WTC11 (cell line): ENCODE results near the gene SYNRG. TPM values are rescaled to one million over a fixed set of nuclear protein-coding genes. Genes with fewer than 3 reads are reported as not detected.

Experiments
- ATAC-seq: fragments of 200-7000 bp; cut with Tn5 transposase; 2 replicates; pipeline ENCODE4 v1.10.0; 2021; ENCODE audit warnings: mild to moderate bottlenecking, moderate library complexity
- CTCF ChIA-PET: fragments of 300-600 bp; sonication (Branson Sonifier 250); formaldehyde crosslinking; loops from one replicate; lab custom pipeline; 2021; ENCODE audit warnings: antibody characterized with exemption; lab: Charles Lee
- POLR2A ChIA-PET: fragments of 350-600 bp; sonication (Branson Sonifier 250); formaldehyde crosslinking; loops from one replicate; lab custom pipeline; 2021; ENCODE audit warnings: antibody characterized with exemption; lab: Charles Lee
- DNase-seq: peaks from one replicate; pipeline ENCODE4 v3.0.0; 2021; ENCODE audit warnings: low spot score
- H3K27ac Mint-ChIP-seq: 2 replicates; pipeline ENCODE4 v1.8.0; 2021; ENCODE audit warnings: mixed read lengths
- H3K27me3 Mint-ChIP-seq: 2 replicates; pipeline ENCODE4 v1.8.0; 2021; ENCODE audit warnings: low read depth, mild to moderate bottlenecking, moderate library complexity, mixed read lengths
- H3K36me3 Mint-ChIP-seq: 2 replicates; pipeline ENCODE4 v1.8.0; 2021; ENCODE audit warnings: mixed read lengths
- H3K4me1 Mint-ChIP-seq: 2 replicates; pipeline ENCODE4 v1.8.0; 2022; ENCODE audit warnings: mixed read lengths
- H3K4me3 Mint-ChIP-seq: 2 replicates; pipeline ENCODE4 v1.8.0; 2021; ENCODE audit warnings: mild to moderate bottlenecking, moderate library complexity, mixed read lengths
- H3K9me3 Mint-ChIP-seq: 2 replicates; pipeline ENCODE4 v1.8.0; 2021; ENCODE audit warnings: mixed read lengths
- AR ChIP-seq: fragments of 250-450 bp; sonication (Bioruptor Pico); IDR thresholded peaks from 2 replicates; pipeline ENCODE4 v1.9.0; 2021; ENCODE audit warnings: mild to moderate bottlenecking
- CREM ChIP-seq: sonication (generic); formaldehyde crosslinking; IDR thresholded peaks from 2 replicates; pipeline ENCODE4 v1.8.1; 2022; ENCODE audit warnings: mild to moderate bottlenecking, missing genetic modification reagents, moderate library complexity
- E2F4 ChIP-seq: sonication (generic); formaldehyde crosslinking; IDR thresholded peaks from 2 replicates; pipeline ENCODE4 v1.8.1; 2022; ENCODE audit warnings: low read depth, mild to moderate bottlenecking, moderate library complexity, missing genetic modification reagents, borderline replicate concordance
- FOXK1 ChIP-seq: sonication (generic); formaldehyde crosslinking; IDR thresholded peaks from 2 replicates; pipeline ENCODE4 v1.8.0; 2022; ENCODE audit warnings: mild to moderate bottlenecking, moderate library complexity, missing genetic modification reagents
- FOXP1 ChIP-seq: sonication (generic); formaldehyde crosslinking; IDR thresholded peaks from 2 replicates; pipeline ENCODE4 v1.8.0; 2022; ENCODE audit warnings: missing genetic modification reagents, mild to moderate bottlenecking, moderate library complexity, borderline replicate concordance
- FOXP4 ChIP-seq: sonication (generic); formaldehyde crosslinking; IDR thresholded peaks from 2 replicates; pipeline ENCODE4 v1.8.0; 2022; ENCODE audit warnings: mild to moderate bottlenecking, missing genetic modification reagents
- GRHL2 ChIP-seq: fragments of 250-450 bp; sonication (Bioruptor Pico); IDR thresholded peaks from 2 replicates; pipeline ENCODE4 v1.8.0; 2022; ENCODE audit warnings: mild to moderate bottlenecking, moderate library complexity; ENCODE audit not compliant: insufficient replicate concordance, severe bottlenecking
- HMGXB4 ChIP-seq: sonication (generic); formaldehyde crosslinking; IDR thresholded peaks from 2 replicates; pipeline ENCODE4 v1.8.1; 2023; ENCODE audit warnings: mild to moderate bottlenecking, moderate library complexity, missing genetic modification reagents
- JAZF1 ChIP-seq: fragments of 250-450 bp; sonication (Bioruptor Pico); IDR thresholded peaks from 2 replicates; pipeline ENCODE4 v1.9.0; 2021; ENCODE audit warnings: moderate library complexity, mild to moderate bottlenecking, inconsistent platforms
- KAT7 ChIP-seq: sonication (generic); formaldehyde crosslinking; IDR thresholded peaks from 2 replicates; pipeline ENCODE4 v1.8.1; 2023; ENCODE audit warnings: missing genetic modification reagents, mild to moderate bottlenecking, borderline replicate concordance
- MXD4 ChIP-seq: fragments of 250-450 bp; sonication (Bioruptor Pico); IDR thresholded peaks from 2 replicates; pipeline ENCODE4 v1.8.0; 2021; ENCODE audit warnings: mild to moderate bottlenecking, moderate library complexity, borderline replicate concordance
- MYBL2 ChIP-seq: sonication (generic); formaldehyde crosslinking; IDR thresholded peaks from 2 replicates; pipeline ENCODE4 v1.8.1; 2023; ENCODE audit warnings: mild to moderate bottlenecking, moderate library complexity, missing genetic modification reagents
- SMAD3 ChIP-seq: sonication (generic); formaldehyde crosslinking; IDR thresholded peaks from 2 replicates; pipeline ENCODE4 v1.8.0; 2022; ENCODE audit warnings: missing genetic modification reagents, mild to moderate bottlenecking, borderline replicate concordance
- TCF7 ChIP-seq: sonication (generic); formaldehyde crosslinking; IDR thresholded peaks from 2 replicates; pipeline ENCODE4 v1.8.0; 2022; ENCODE audit warnings: mild to moderate bottlenecking, low read depth, missing genetic modification reagents, moderate library complexity
- ZNF263 ChIP-seq: sonication (generic); formaldehyde crosslinking; IDR thresholded peaks from 2 replicates; pipeline ENCODE4 v1.8.1; 2022; ENCODE audit warnings: low read depth, mild to moderate bottlenecking, moderate library complexity, missing genetic modification reagents
- ZNF423 ChIP-seq: fragments of 250-450 bp; sonication (Bioruptor Pico); IDR thresholded peaks from 2 replicates; pipeline ENCODE4 v2.1.2; 2022; ENCODE audit warnings: mild to moderate bottlenecking, moderate library complexity
- ZNF532 ChIP-seq: fragments of 250-450 bp; sonication (Bioruptor Pico); IDR thresholded peaks from 2 replicates; pipeline ENCODE4 v1.9.0; 2021; ENCODE audit warnings: mild to moderate bottlenecking, borderline replicate concordance
- total RNA-seq: library from RNA; stranded (reverse); gene quantifications from 3 replicates; pipeline ENCODE4 v1.2.3, GENCODE V29; 2021
- TF ChIP-seq, protein P1 (sequence below): sonication (generic); formaldehyde crosslinking; IDR thresholded peaks from 2 replicates; pipeline ENCODE4 v1.8.0; 2022; ENCODE audit warnings: missing genetic modification reagents
- TF ChIP-seq, protein P2 (sequence below): sonication (generic); formaldehyde crosslinking; conservative IDR thresholded peaks from 2 replicates; pipeline ENCODE4 v1.8.1; 2022; ENCODE audit warnings: mild to moderate bottlenecking, missing genetic modification reagents

Gene SYNRG
- total RNA-seq, 1 experiment from 2014 or later = 31.3 TPM

- H3K27ac Mint-ChIP-seq = no peak overlapping the region
- DNase-seq (no peak), ATAC-seq (no peak)
- ChIA-PET CTCF (no interaction called here), POLR2A (no interaction called here)
- no peak overlapping the region for H3K4me3 Mint-ChIP-seq
- H3K27me3 Mint-ChIP-seq = no peaks in the 10 kb centered on the region
- no peaks in the 10 kb centered on the region for H3K9me3 Mint-ChIP-seq
- H3K4me1 Mint-ChIP-seq = no peaks in the 10 kb centered on the region
- TF ChIP-seq HMGXB4 (CRISPR knock-in tag) (no peak), GRHL2 (CRISPR knock-in tag) (no peak), ZNF263 (CRISPR knock-in tag) (no peak), MYBL2 (no peak), E2F4 (CRISPR knock-in tag) (no peak), FOXP1 (CRISPR knock-in tag) (no peak), SMAD3 (no peak), FOXP4 (CRISPR knock-in tag) (no peak), CREM (no peak), AR (no peak), JAZF1 (CRISPR knock-in tag) (no peak), ZNF423 (CRISPR knock-in tag) (no peak), MXD4 (CRISPR knock-in tag) (no peak)
- TF ChIP-seq, protein P1, sequence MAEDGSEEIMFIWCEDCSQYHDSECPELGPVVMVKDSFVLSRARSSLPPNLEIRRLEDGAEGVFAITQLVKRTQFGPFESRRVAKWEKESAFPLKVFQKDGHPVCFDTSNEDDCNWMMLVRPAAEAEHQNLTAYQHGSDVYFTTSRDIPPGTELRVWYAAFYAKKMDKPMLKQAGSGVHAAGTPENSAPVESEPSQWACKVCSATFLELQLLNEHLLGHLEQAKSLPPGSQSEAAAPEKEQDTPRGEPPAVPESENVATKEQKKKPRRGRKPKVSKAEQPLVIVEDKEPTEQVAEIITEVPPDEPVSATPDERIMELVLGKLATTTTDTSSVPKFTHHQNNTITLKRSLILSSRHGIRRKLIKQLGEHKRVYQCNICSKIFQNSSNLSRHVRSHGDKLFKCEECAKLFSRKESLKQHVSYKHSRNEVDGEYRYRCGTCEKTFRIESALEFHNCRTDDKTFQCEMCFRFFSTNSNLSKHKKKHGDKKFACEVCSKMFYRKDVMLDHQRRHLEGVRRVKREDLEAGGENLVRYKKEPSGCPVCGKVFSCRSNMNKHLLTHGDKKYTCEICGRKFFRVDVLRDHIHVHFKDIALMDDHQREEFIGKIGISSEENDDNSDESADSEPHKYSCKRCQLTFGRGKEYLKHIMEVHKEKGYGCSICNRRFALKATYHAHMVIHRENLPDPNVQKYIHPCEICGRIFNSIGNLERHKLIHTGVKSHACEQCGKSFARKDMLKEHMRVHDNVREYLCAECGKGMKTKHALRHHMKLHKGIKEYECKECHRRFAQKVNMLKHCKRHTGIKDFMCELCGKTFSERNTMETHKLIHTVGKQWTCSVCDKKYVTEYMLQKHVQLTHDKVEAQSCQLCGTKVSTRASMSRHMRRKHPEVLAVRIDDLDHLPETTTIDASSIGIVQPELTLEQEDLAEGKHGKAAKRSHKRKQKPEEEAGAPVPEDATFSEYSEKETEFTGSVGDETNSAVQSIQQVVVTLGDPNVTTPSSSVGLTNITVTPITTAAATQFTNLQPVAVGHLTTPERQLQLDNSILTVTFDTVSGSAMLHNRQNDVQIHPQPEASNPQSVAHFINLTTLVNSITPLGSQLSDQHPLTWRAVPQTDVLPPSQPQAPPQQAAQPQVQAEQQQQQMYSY (CRISPR knock-in tag) = no peak
- TF ChIP-seq, all 79 proteins: peak for 0
- peaks cover 22% of the 10 kb centered on the region for H3K36me3 Mint-ChIP-seq
Observed at GRCh38 chr17:37614823-37615222, 5.6 kb upstream of the SYNRG start.

- Mint-ChIP-seq H3K9me3 (no peaks in the 10 kb centered on the region), H3K27ac (no peak overlapping the region), H3K36me3 (peaks cover 22% of the 10 kb centered on the region), H3K4me1 (peaks cover 3% of the 10 kb centered on the region; the same call in 1 of the 2 replicates), H3K27me3 (no peaks in the 10 kb centered on the region), H3K4me3 (no peak overlapping the region)
- POLR2A ChIA-PET = no interaction called here
- TF ChIP-seq FOXK1 (no peak), TCF7 (no peak), CREM (no peak), KAT7 (no peak), ZNF532 (no peak)
- TF ChIP-seq, protein P2, sequence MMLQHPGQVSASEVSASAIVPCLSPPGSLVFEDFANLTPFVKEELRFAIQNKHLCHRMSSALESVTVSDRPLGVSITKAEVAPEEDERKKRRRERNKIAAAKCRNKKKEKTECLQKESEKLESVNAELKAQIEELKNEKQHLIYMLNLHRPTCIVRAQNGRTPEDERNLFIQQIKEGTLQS = no peak
- DNase-seq (no peak), ATAC-seq (no peak)
- CTCF ChIA-PET = no interaction called here
Observed at GRCh38 chr17:37614391-37614790, 5.2 kb upstream of the SYNRG start.
